BE2C (cell line): ENCODE data around the gene BHLHE41.

ENCODE experiments used
- DNase-seq: peaks from one replicate; pipeline ENCODE4 v3.0.0-alpha.2; 2020
- H3K27me3 ChIP-seq: fragments of 250-450 bp; sonication (Bioruptor Pico); 2 replicates; pipeline ENCODE4 v1.5.1; 2020; ENCODE audit warnings: mild to moderate bottlenecking
- H3K36me3 ChIP-seq: fragments of 250-450 bp; sonication (Bioruptor Pico); 2 replicates; pipeline ENCODE4 v1.5.1; 2020; ENCODE audit warnings: mild to moderate bottlenecking
- H3K4me1 ChIP-seq: fragments of 250-450 bp; sonication (Bioruptor Pico); 2 replicates; pipeline ENCODE4 v1.5.1; 2020
- H3K4me3 ChIP-seq: 2 replicates; pipeline ENCODE4 v1.5.1; 2011; ENCODE audit warnings: low read depth, low read length
- H3K9me3 ChIP-seq: fragments of 250-450 bp; sonication (Bioruptor Pico); 2 replicates; pipeline ENCODE4 v1.5.1; 2020
- CTCF ChIP-seq: IDR thresholded peaks from 2 replicates; pipeline ENCODE4 v1.5.1; 2012; ENCODE audit warnings: mild to moderate bottlenecking, low read depth, low read length

Gene BHLHE41

DNA sequence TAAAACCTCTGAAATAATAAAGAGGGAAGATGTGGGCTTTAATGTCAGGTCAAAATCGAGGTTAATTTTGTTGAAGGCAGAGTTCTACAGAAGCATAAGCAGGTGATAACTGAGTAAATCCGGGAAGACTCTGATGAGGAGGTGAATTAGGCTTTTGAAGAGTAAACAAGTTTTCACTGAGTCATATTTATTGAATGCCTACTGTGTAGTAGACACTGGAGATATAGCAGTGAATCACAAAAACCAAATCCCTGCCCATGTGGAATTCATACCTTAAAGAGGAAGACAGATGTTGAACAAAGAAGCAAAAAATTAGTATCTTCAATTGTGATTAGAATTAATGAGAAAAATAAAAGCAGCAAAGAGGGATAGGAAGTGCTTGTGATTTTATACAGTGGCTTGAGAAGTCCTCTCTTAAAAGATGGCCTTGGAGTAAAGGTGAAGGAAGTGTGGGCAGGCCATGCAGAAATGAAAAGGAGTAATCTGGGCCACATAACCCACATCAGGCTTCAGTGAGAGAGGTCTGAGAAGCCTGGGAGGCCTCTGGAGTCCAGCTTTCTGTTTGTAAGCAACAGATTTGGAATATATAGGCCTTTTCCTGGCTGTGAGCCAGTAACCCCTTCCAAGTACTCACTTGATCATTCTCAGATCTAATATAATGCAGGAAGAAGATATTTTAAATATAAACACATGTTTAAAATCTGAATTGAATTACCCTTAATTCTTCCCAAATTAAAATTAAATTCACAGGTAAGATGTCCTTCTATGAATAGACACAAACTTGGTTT, 46.7 kb downstream of the BHLHE41 start:
- no peak for DNase-seq
- Histone ChIP-seq H3K27me3 (no peaks in the 10 kb centered on the region), H3K4me3 (no peak overlapping the region), H3K9me3 (no peaks in the 10 kb centered on the region), H3K36me3 (no peaks in the 10 kb centered on the region), H3K4me1 (no peaks in the 10 kb centered on the region)
- TF ChIP-seq CTCF = no peak
